Calu3 (cell line): ENCODE data around the gene SIL1. TPM values are rescaled to one million over a fixed set of nuclear protein-coding genes. Genes with fewer than 3 reads are reported as not detected.

Source experiments
- BruUV-seq: library from RNA; stranded (reverse); fragments of 400-500 nt; replicated peaks from 2 replicates; lab custom pipeline; 2021; lab: Mats Ljungman, UMichigan
- CTCF ChIA-PET: fragments of 300-600 bp; sonication (Branson Sonifier 250); formaldehyde crosslinking; loops from one replicate; lab custom pipeline; 2022; ENCODE audit warnings: antibody characterized with exemption; lab: Charles Lee
- DNase-seq: peaks from one replicate; pipeline ENCODE4 v3.0.0; 2022
- H3K27ac Mint-ChIP-seq: one replicate; pipeline ENCODE4 v1.8.0; 2022; ENCODE audit warnings: mixed read lengths; ENCODE audit not compliant: unreplicated experiment
- H3K27me3 Mint-ChIP-seq: one replicate; pipeline ENCODE4 v1.8.0; 2022; ENCODE audit warnings: mixed read lengths; ENCODE audit not compliant: unreplicated experiment
- H3K36me3 Mint-ChIP-seq: one replicate; pipeline ENCODE4 v1.8.0; 2022; ENCODE audit warnings: mild to moderate bottlenecking, moderate library complexity, mixed read lengths; ENCODE audit not compliant: insufficient read depth, unreplicated experiment
- H3K4me1 Mint-ChIP-seq: one replicate; pipeline ENCODE4 v1.8.0; 2022; ENCODE audit warnings: mild to moderate bottlenecking, low read depth, mixed read lengths; ENCODE audit not compliant: unreplicated experiment
- H3K4me3 Mint-ChIP-seq: one replicate; pipeline ENCODE4 v1.8.0; 2022; ENCODE audit warnings: mild to moderate bottlenecking, low read depth, moderate library complexity, mixed read lengths; ENCODE audit not compliant: unreplicated experiment
- H3K9me3 Mint-ChIP-seq: one replicate; pipeline ENCODE4 v1.8.0; 2022; ENCODE audit warnings: low read depth, mixed read lengths; ENCODE audit not compliant: unreplicated experiment
- intact Hi-C: fragments of 100-400 bp; cut with micrococcal nuclease; formaldehyde crosslinking; loops from one replicate; pipeline ENCODE4 v1.10.0; 2022; ENCODE audit not compliant: unreplicated experiment
- total RNA-seq: library from RNA; stranded (reverse); gene quantifications from 2 replicates; pipeline ENCODE4 v1.2.3, GENCODE V29; 2022
- TF ChIP-seq, protein P1 (sequence below): fragments of 200-600 bp; IDR thresholded peaks from one replicate; pipeline ENCODE4 v1.8.0; 2022; ENCODE audit warnings: antibody characterized with exemption; ENCODE audit not compliant: unreplicated experiment

SIL1 gene
- total RNA-seq, 1 experiment from 2014 or later = 45.8 TPM

DNA sequence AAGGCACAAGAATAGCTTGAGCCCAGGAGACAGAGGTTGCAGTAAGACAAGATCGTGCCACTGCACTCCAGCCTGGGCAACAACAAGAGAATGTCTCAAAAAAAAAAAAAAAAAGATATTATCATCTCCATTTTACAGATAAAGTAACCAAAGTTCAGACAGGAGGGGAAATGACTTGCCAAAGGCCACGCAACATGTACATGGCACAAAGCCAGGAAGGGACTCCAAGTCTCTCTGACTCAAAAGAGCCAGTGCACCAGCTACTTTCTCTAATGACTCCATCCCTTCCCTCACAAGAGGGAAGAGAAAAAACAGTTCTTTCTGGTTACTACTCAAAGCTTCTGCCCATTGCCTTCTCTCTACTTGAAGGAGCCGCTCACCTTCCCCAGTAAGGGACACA lies 34.1 kb downstream of the SIL1 start:
- no TSS peak for BruUV-seq
- Mint-ChIP-seq H3K27ac (no peak overlapping the region), H3K36me3 (peaks cover 3% of the 10 kb centered on the region)

DNA sequence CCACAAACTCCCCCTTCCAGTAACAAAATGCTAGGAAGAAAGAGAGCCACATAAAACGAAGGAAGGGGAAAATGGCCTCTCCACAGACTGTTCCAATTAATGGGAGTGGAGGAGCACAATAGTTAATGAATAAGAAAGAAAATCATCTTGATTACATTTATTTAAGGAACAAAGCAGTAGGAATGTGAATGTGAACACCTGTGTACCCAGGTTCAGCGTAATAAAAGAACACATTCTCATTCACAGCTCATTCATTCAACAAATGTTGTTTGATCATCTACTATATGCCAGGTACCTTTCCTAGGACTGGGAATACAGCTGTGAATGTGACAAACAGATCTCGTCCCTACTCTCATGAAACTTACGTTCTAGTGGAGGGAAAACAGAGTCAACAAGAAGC lies 35.7 kb downstream of the SIL1 start:
- DNase-seq = no peak
- BruUV-seq = no TSS peak
- no peaks in the 10 kb centered on the region for H3K27me3 Mint-ChIP-seq
- TF ChIP-seq, protein P1, sequence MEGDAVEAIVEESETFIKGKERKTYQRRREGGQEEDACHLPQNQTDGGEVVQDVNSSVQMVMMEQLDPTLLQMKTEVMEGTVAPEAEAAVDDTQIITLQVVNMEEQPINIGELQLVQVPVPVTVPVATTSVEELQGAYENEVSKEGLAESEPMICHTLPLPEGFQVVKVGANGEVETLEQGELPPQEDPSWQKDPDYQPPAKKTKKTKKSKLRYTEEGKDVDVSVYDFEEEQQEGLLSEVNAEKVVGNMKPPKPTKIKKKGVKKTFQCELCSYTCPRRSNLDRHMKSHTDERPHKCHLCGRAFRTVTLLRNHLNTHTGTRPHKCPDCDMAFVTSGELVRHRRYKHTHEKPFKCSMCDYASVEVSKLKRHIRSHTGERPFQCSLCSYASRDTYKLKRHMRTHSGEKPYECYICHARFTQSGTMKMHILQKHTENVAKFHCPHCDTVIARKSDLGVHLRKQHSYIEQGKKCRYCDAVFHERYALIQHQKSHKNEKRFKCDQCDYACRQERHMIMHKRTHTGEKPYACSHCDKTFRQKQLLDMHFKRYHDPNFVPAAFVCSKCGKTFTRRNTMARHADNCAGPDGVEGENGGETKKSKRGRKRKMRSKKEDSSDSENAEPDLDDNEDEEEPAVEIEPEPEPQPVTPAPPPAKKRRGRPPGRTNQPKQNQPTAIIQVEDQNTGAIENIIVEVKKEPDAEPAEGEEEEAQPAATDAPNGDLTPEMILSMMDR = no peak
- H3K4me3 Mint-ChIP-seq = no peak overlapping the region
- no peak overlapping the region for H3K27ac Mint-ChIP-seq
- H3K36me3 Mint-ChIP-seq = peaks cover 9% of the 10 kb centered on the region
- peaks cover 14% of the 10 kb centered on the region for H3K4me1 Mint-ChIP-seq
- intact Hi-C loops = no loop called here
- H3K9me3 Mint-ChIP-seq = no peaks in the 10 kb centered on the region
- CTCF ChIA-PET = no interaction called here

More for the DNA sequence above, 34.1 kb downstream of the SIL1 start:
- TF ChIP-seq, protein P1 = no peak
- DNase-seq = no peak
- CTCF ChIA-PET = interaction anchor here (0.6 to 1.2 kb wide), 5 partner anchors 9 to 693 kb away, joined by 3 to 4 read pairs (median 4); no protein-coding TSS in a partner anchor
- intact Hi-C loops = no loop called here
- Mint-ChIP-seq H3K4me1 (peaks cover 6% of the 10 kb centered on the region), H3K9me3 (no peaks in the 10 kb centered on the region), H3K27me3 (no peaks in the 10 kb centered on the region), H3K4me3 (no peak overlapping the region)

DNA sequence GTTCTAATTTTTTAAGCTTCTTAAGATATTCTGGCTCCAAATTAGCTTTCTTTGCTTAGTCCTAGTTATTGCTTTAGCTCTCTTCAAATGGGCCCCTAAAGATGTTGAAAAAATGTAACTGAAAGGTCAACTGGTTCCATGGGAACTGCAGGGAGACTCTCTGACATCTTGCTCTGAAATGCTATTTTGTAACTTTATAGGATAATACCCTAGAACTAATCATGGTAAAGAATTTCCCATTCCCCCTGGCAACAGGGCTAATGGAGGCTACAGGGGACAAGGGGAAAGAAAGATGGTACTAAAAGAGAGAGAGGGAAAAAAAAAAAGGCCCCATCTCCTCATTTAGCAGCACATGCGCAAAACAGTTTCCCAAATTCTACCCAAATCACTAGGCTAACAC lies 39.4 kb downstream of the SIL1 start:
- CTCF ChIA-PET = no interaction called here
- TF ChIP-seq, protein P1 = no peak
- Mint-ChIP-seq H3K4me1 (peaks cover 22% of the 10 kb centered on the region), H3K27ac (no peak overlapping the region), H3K36me3 (peaks cover 9% of the 10 kb centered on the region), H3K4me3 (no peak overlapping the region), H3K27me3 (no peaks in the 10 kb centered on the region), H3K9me3 (no peaks in the 10 kb centered on the region)
- no peak for DNase-seq
- no TSS peak for BruUV-seq
- intact Hi-C loops = no loop called here

DNA sequence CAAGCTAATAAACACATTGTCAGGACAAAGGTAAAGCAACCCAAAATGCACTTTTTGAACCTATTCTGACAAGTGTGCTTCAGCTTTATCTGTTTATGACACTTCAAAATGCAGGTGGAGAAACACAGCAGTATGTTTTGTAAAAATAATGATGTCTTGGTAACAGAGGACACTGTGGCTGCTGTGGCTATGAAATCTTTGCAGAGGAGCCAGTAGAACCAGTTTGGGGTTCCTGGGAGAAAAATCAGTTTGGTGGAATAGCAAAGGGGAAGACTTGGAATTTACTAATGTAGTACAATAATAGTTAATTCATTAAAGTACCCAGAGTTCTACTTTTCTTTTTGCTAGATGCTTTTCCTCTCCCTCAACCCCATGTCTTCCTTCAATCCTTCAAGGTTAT lies 40.6 kb downstream of the SIL1 start:
- TF ChIP-seq, protein P1 = no peak
- peaks cover 21% of the 10 kb centered on the region for H3K4me1 Mint-ChIP-seq
- no TSS peak for BruUV-seq
- no peak overlapping the region for H3K27ac Mint-ChIP-seq
- CTCF ChIA-PET = no interaction called here
- H3K36me3 Mint-ChIP-seq = peaks cover 9% of the 10 kb centered on the region
- no peak for DNase-seq
- intact Hi-C loops = no loop called here
- no peaks in the 10 kb centered on the region for H3K9me3 Mint-ChIP-seq
- H3K27me3 Mint-ChIP-seq = no peaks in the 10 kb centered on the region
- H3K4me3 Mint-ChIP-seq = no peak overlapping the region
